ENCODE measurements around the gene FLT3LG. TPM values are rescaled to one million over a fixed set of nuclear protein-coding genes. Genes with fewer than 3 reads are reported as not detected.

The FLT3LG gene
- total and polyA plus RNA-seq, 9 of the 15 experiments (the other 6 are each of a cell fraction or from before 2014, with no cell fraction given) = 0.31 to 6.4 (median 1.1) TPM

DNA sequence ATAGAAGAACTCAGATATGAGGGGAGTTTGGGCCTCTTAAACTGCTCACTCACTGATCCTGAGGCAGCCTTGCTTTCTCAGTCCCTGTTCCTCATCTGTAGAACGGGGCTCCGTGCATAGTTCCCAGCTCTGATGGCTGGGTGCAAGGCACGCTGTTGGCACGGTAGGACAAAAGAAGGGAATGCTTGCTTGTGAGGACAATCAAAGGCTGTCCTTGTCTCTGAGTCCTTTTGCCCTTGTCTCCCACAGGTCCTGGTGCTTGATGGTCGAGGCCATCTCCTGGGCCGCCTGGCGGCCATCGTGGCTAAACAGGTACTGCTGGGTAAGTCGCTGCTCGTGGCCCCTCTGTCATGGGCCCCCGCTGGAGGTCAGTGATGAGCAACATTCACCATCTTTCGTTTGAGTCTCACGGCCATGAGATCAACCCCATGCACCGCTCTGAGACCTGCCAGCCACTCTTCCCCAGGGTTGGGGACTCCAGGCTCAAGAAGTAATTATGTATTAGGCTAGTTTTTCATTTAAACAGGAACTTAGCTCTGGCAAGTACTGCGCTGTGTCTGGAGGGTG is 15.7 kb downstream of the FLT3LG start (continued):
- TF ChIP-seq, protein P1, sequence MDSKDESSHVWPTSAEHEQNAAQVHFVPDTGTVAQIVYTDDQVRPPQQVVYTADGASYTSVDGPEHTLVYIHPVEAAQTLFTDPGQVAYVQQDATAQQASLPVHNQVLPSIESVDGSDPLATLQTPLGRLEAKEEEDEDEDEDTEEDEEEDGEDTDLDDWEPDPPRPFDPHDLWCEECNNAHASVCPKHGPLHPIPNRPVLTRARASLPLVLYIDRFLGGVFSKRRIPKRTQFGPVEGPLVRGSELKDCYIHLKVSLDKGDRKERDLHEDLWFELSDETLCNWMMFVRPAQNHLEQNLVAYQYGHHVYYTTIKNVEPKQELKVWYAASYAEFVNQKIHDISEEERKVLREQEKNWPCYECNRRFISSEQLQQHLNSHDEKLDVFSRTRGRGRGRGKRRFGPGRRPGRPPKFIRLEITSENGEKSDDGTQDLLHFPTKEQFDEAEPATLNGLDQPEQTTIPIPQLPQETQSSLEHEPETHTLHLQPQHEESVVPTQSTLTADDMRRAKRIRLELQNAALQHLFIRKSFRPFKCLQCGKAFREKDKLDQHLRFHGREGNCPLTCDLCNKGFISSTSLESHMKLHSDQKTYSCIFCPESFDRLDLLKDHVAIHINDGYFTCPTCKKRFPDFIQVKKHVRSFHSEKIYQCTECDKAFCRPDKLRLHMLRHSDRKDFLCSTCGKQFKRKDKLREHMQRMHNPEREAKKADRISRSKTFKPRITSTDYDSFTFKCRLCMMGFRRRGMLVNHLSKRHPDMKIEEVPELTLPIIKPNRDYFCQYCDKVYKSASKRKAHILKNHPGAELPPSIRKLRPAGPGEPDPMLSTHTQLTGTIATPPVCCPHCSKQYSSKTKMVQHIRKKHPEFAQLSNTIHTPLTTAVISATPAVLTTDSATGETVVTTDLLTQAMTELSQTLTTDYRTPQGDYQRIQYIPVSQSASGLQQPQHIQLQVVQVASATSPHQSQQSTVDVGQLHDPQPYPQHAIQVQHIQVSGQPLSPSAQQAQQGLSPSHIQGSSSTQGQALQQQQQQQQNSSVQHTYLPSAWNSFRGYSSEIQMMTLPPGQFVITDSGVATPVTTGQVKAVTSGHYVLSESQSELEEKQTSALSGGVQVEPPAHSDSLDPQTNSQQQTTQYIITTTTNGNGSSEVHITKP (IDR thresholded peaks at IDR 0.05; ENCODE audit: partially characterized antibody) = peak; percentile 45
- peak; percentile 52; the same call in 1 of the 2 replicates for TF ChIP-seq POLR2H (tag; IDR thresholded peaks at IDR 0.05; ENCODE audit: low read depth)
- TF ChIP-seq, protein P2, sequence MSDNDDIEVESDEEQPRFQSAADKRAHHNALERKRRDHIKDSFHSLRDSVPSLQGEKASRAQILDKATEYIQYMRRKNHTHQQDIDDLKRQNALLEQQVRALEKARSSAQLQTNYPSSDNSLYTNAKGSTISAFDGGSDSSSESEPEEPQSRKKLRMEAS (CRISPR knock-in tag; IDR thresholded peaks at IDR 0.05) = 0 out of 2 replicates have a peak, but pooled peaks have one; percentile 29
- peak; percentile 73 for TF ChIP-seq TAF1 (IDR thresholded peaks at IDR 0.05; ENCODE audit: control insufficient read depth, extremely low read depth, insufficient read depth, low read length, severe bottlenecking)
- TF ChIP-seq, protein P3, sequence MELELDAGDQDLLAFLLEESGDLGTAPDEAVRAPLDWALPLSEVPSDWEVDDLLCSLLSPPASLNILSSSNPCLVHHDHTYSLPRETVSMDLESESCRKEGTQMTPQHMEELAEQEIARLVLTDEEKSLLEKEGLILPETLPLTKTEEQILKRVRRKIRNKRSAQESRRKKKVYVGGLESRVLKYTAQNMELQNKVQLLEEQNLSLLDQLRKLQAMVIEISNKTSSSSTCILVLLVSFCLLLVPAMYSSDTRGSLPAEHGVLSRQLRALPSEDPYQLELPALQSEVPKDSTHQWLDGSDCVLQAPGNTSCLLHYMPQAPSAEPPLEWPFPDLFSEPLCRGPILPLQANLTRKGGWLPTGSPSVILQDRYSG (tag; conservative IDR thresholded peaks at IDR 0.05; ENCODE audit: low read depth) = no peak
- TF ChIP-seq, protein P4, sequence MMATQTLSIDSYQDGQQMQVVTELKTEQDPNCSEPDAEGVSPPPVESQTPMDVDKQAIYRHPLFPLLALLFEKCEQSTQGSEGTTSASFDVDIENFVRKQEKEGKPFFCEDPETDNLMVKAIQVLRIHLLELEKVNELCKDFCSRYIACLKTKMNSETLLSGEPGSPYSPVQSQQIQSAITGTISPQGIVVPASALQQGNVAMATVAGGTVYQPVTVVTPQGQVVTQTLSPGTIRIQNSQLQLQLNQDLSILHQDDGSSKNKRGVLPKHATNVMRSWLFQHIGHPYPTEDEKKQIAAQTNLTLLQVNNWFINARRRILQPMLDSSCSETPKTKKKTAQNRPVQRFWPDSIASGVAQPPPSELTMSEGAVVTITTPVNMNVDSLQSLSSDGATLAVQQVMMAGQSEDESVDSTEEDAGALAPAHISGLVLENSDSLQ (IDR thresholded peaks at IDR 0.05) = peak; percentile 3; the same call in 1 of the 2 replicates
- peak; percentile 52; the same call in 1 of the 2 replicates for TF ChIP-seq ZNF143 (CRISPR knock-in tag; IDR thresholded peaks at IDR 0.05)
- TF ChIP-seq NFIX (CRISPR knock-in tag; IDR thresholded peaks at IDR 0.05; ENCODE audit: low read depth) = no peak
- TF ChIP-seq SIRT6 (IDR thresholded peaks at IDR 0.05; ENCODE audit: low read depth, low read length) = peak; percentile 22
- TF ChIP-seq RBFOX2 (IDR thresholded peaks at IDR 0.05; ENCODE audit: low read depth, low read length) = peak; percentile 77
- peak; percentile 73 for TF ChIP-seq POLR2A (conservative IDR thresholded peaks at IDR 0.05)
- 0 out of 2 replicates have a peak, but pooled peaks have one; percentile 31 for TF ChIP-seq HNRNPUL1 (IDR thresholded peaks at IDR 0.05; ENCODE audit: low read length)
- peak; percentile 62; the same call in 1 of the 2 replicates for TF ChIP-seq EP400 (IDR thresholded peaks at IDR 0.05)
- no peak for TF ChIP-seq ZNF586 (CRISPR knock-in tag; conservative IDR thresholded peaks at IDR 0.05)
- TF ChIP-seq, protein P5, sequence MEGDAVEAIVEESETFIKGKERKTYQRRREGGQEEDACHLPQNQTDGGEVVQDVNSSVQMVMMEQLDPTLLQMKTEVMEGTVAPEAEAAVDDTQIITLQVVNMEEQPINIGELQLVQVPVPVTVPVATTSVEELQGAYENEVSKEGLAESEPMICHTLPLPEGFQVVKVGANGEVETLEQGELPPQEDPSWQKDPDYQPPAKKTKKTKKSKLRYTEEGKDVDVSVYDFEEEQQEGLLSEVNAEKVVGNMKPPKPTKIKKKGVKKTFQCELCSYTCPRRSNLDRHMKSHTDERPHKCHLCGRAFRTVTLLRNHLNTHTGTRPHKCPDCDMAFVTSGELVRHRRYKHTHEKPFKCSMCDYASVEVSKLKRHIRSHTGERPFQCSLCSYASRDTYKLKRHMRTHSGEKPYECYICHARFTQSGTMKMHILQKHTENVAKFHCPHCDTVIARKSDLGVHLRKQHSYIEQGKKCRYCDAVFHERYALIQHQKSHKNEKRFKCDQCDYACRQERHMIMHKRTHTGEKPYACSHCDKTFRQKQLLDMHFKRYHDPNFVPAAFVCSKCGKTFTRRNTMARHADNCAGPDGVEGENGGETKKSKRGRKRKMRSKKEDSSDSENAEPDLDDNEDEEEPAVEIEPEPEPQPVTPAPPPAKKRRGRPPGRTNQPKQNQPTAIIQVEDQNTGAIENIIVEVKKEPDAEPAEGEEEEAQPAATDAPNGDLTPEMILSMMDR (IDR thresholded peaks at IDR 0.05 in 2 of 3, conservative IDR thresholded peaks at IDR 0.05 in 1 of 3; ENCODE audit: insufficient read depth in 2 of 3, low read depth in 1 of 3, low read length in 3 of 3) = peak; percentile 80 to 92 (median 86)
- TF ChIP-seq BHLHE40 (IDR thresholded peaks at IDR 0.05; ENCODE audit: low read length) = 0 out of 2 replicates have a peak, but pooled peaks have one; percentile 9
